CD1c-positive myeloid dendritic cell (primary cell): ENCODE data around the gene MINDY2.

Experiments used
- DNase-seq: peaks from one replicate; pipeline ENCODE4 v3.0.0-alpha.2; 2016; ENCODE audit errors: extremely low spot score

MINDY2 gene

GRCh38 chr15:58770857-58771620 lies at the start of gene MINDY2:
MINDY2 (plus strand) TSS chr15:58771302; CDS start chr15:58771396, 94 bp downstream.
- DNase-seq, result peak; percentile 100

GRCh38 chr15:58724466-58724865 lies 46.6 kb upstream of the MINDY2 start:
- peak; percentile 48 for DNase-seq

GRCh38 chr15:58726867-58727266 lies 44.2 kb upstream of the MINDY2 start:
- no peak for DNase-seq

GRCh38 chr15:58731756-58732535 lies 39.2 kb upstream of the MINDY2 start:
- DNase-seq, result peak; percentile 39

GRCh38 chr15:58732625-58733363 lies 38.3 kb upstream of the MINDY2 start:
- no peak for DNase-seq

- DNase-seq, result no peak
Measured at GRCh38 chr15:58734859-58735258, 36.2 kb upstream of the MINDY2 start.

GRCh38 chr15:58736018-58736643 lies 35.0 kb upstream of the MINDY2 start:
- no peak for DNase-seq

GRCh38 chr15:58737298-58737697 lies 33.8 kb upstream of the MINDY2 start:
- DNase-seq, result no peak

- DNase-seq, result peak; percentile 71
Measured at GRCh38 chr15:58738046-58738707, 32.9 kb upstream of the MINDY2 start.

- DNase-seq, result no peak
Measured at GRCh38 chr15:58740436-58740835, 30.7 kb upstream of the MINDY2 start.

GRCh38 chr15:58741032-58741431 lies 30.1 kb upstream of the MINDY2 start:
- no peak for DNase-seq

GRCh38 chr15:58742022-58742813 lies 28.9 kb upstream of the MINDY2 start:
- DNase-seq, result no peak

- no peak for DNase-seq
Measured at GRCh38 chr15:58742819-58743502, 28.1 kb upstream of the MINDY2 start.

GRCh38 chr15:58746174-58746573 lies 24.9 kb upstream of the MINDY2 start:
- no peak for DNase-seq

- peak; percentile 39 for DNase-seq
Measured at GRCh38 chr15:58748040-58748851, 22.9 kb upstream of the MINDY2 start.

GRCh38 chr15:58748852-58749531 lies 22.1 kb upstream of the MINDY2 start:
- peak; percentile 39 for DNase-seq

- peak; percentile 99 for DNase-seq
Measured at GRCh38 chr15:58749532-58750337, 21.4 kb upstream of the MINDY2 start, which contains the start of gene ADAM10. ADAM10 (minus strand) TSS chr15:58749707; CDS start chr15:58749534, 173 bp downstream.
